Liver (tissue), 9 donors: ENCODE measurements around the gene PRSS56. TPM values are rescaled to one million over a fixed set of nuclear protein-coding genes. Genes with fewer than 3 reads are reported as not detected.

Experiments
- DNase-seq: peaks from one replicate; pipeline ENCODE4 v3.0.0-alpha.2; 2017; ENCODE audit warnings: low spot score
- H3K27ac ChIP-seq, 2 donors: one replicate each; pipeline ENCODE4 v1.7.0; 2013; ENCODE audit warnings: inconsistent platforms in 2 of 2, low read length in 2 of 2, control low read depth in 1 of 2, low read depth in 1 of 2, mild to moderate bottlenecking in 1 of 2
- H3K27me3 ChIP-seq, 4 donors: one replicate each; pipeline versions ENCODE4 v1.6.1 to v1.7.0; 2013; ENCODE audit warnings: low read length in 3 of 4, inconsistent platforms in 1 of 4, mild to moderate bottlenecking in 1 of 4, moderate library complexity in 1 of 4; ENCODE audit not compliant: control insufficient read depth in 4 of 4, insufficient read depth in 4 of 4
- H3K36me3 ChIP-seq, 4 donors: one replicate each; pipeline versions ENCODE4 v1.6.1 to v1.7.0; 2013; ENCODE audit warnings: low read length in 3 of 4, mild to moderate bottlenecking in 3 of 4, low read depth in 1 of 4, moderate library complexity in 1 of 4; ENCODE audit not compliant: control insufficient read depth in 4 of 4, insufficient read depth in 3 of 4
- H3K4me1 ChIP-seq, 4 donors: one replicate each; pipeline versions ENCODE4 v1.6.1 to v1.7.0; 2013; ENCODE audit warnings: low read length in 3 of 4, mild to moderate bottlenecking in 3 of 4, moderate library complexity in 1 of 4; ENCODE audit not compliant: control insufficient read depth in 4 of 4, insufficient read depth in 4 of 4
- H3K4me3 ChIP-seq, 3 donors: one replicate each; pipeline versions ENCODE4 v1.6.1 to v1.7.0; 2013; ENCODE audit warnings: low read length in 3 of 3, control low read depth in 1 of 3, low read depth in 1 of 3, mild to moderate bottlenecking in 1 of 3
- H3K9ac ChIP-seq, 2 donors: one replicate each; pipeline ENCODE4 v1.7.0; 2013; ENCODE audit warnings: low read length in 2 of 2, mild to moderate bottlenecking in 2 of 2, moderate library complexity in 2 of 2, control low read depth in 1 of 2, low read depth in 1 of 2
- H3K9me3 ChIP-seq, 4 donors: one replicate each; pipeline versions ENCODE4 v1.6.1 to v1.7.0; 2013; ENCODE audit warnings: low read length in 3 of 4; ENCODE audit not compliant: control insufficient read depth in 4 of 4
- ATF3 ChIP-seq: IDR thresholded peaks from 2 replicates; pipeline ENCODE4 v1.6.1; 2016; ENCODE audit warnings: antibody characterized with exemption
- EGR1 ChIP-seq, 2 donors: IDR thresholded peaks; 2 replicates each; pipeline ENCODE4 v1.6.1; 2016 to 2018; ENCODE audit warnings: antibody characterized with exemption in 2 of 2, low read depth in 2 of 2
- FOXA1 ChIP-seq: IDR thresholded peaks from 2 replicates; pipeline ENCODE4 v1.6.1; 2016; ENCODE audit warnings: antibody characterized with exemption
- FOXA2 ChIP-seq: IDR thresholded peaks from 2 replicates; pipeline ENCODE4 v1.6.1; 2016; ENCODE audit warnings: antibody characterized with exemption
- GABPA ChIP-seq, 2 donors: IDR thresholded peaks in 1 of 2; conservative IDR thresholded peaks in 1 of 2; 2 replicates each; pipeline ENCODE4 v1.6.1; 2016; ENCODE audit warnings: antibody characterized with exemption in 2 of 2, mild to moderate bottlenecking in 1 of 2, moderate library complexity in 1 of 2
- HNF4A ChIP-seq, 2 donors: conservative IDR thresholded peaks; 2 replicates each; pipeline ENCODE4 v1.6.1; 2016; ENCODE audit warnings: antibody characterized with exemption in 2 of 2, mild to moderate bottlenecking in 2 of 2
- HNF4G ChIP-seq: IDR thresholded peaks from 2 replicates; pipeline ENCODE4 v1.6.1; 2016; ENCODE audit warnings: antibody characterized with exemption
- JUND ChIP-seq, 2 donors: IDR thresholded peaks; 2 replicates each; pipeline ENCODE4 v1.6.1; 2016; ENCODE audit warnings: antibody characterized with exemption in 2 of 2
- MAX ChIP-seq: IDR thresholded peaks from 2 replicates; pipeline ENCODE4 v1.6.1; 2016; ENCODE audit warnings: antibody characterized with exemption
- NR2F2 ChIP-seq: IDR thresholded peaks from 2 replicates; pipeline ENCODE4 v1.6.1; 2016; ENCODE audit warnings: antibody characterized with exemption
- RAD21 ChIP-seq, 2 donors: IDR thresholded peaks; 2 replicates each; pipeline ENCODE4 v1.6.1; 2016; ENCODE audit warnings: antibody characterized with exemption in 2 of 2, mild to moderate bottlenecking in 2 of 2
- REST ChIP-seq: IDR thresholded peaks from 2 replicates; pipeline ENCODE4 v1.6.1; 2016; ENCODE audit warnings: antibody characterized with exemption, mild to moderate bottlenecking
- RXRA ChIP-seq, 2 donors: IDR thresholded peaks; 2 replicates each; pipeline ENCODE4 v1.6.1; 2017 to 2018; ENCODE audit warnings: antibody characterized with exemption in 2 of 2, mild to moderate bottlenecking in 1 of 2
- SP1 ChIP-seq: IDR thresholded peaks from 2 replicates; pipeline ENCODE4 v1.6.1; 2018; ENCODE audit warnings: antibody characterized with exemption, mild to moderate bottlenecking
- TAF1 ChIP-seq: conservative IDR thresholded peaks from 2 replicates; pipeline ENCODE4 v1.6.1; 2016; ENCODE audit warnings: antibody characterized with exemption, mild to moderate bottlenecking
- YY1 ChIP-seq: IDR thresholded peaks from 2 replicates; pipeline ENCODE4 v1.6.1; 2016; ENCODE audit warnings: antibody characterized with exemption, mild to moderate bottlenecking
- WGBS: extraction: QIAGEN DNeasy Blood & Tissue Kit; methylation state at CpG from one replicate; pipeline ENCODE4 v1.1.7; 2013; 5-methylcytosine and 5-hydroxymethylcytosine counted together
- polyA plus RNA-seq, 2 donors: library from polyadenylated mRNA; stranded (reverse) in 1 of 2; unstranded in 1 of 2; fragments of 200-250 nt in 1 of 2; fragments of >200 nt in 1 of 2; fragmentation: Nextera tagmentation in 1 of 2; extraction: Ambion mirVana in 1 of 2; gene quantifications; one replicate each; pipeline versions ENCODE4 v1.2.1 to v1.2.3, GENCODE V29; 2013 to 2015
- total RNA-seq, 2 donors: library from RNA; depleted of rRNA; stranded (reverse); fragments of >200 nt; gene quantifications; one replicate each; pipeline ENCODE4 v1.2.3, GENCODE V29; 2014
- TF ChIP-seq, protein P1 (sequence below): fragments of 150-350 bp; IDR thresholded peaks from 2 replicates; pipeline ENCODE4 v1.5.1; 2017; ENCODE audit warnings: improper control_type of control experiment, low read depth, low read length; ENCODE audit not compliant: missing input control
- TF ChIP-seq, protein P2 (sequence below): IDR thresholded peaks from 2 replicates; pipeline ENCODE4 v1.6.1; 2016; ENCODE audit warnings: antibody characterized with exemption
- donor health status: healthy.
- donor health status: healthy.
- donor health status: healthy.
- donor health status: healthy.
- donor health status: healthy.

Gene PRSS56
- total and polyA plus RNA-seq, 4 donors: 0.02 TPM; not detected in 3

GRCh38 chr2:232515639-232516038 is 4.5 kb upstream of the PRSS56 start:
- H3K27ac ChIP-seq: no peak overlapping the region
- H3K4me3 ChIP-seq: no peak overlapping the region
- 93% methylated on average over 7 of the region's 7 CpGs for WGBS
- no peaks in the 10 kb centered on the region for H3K27me3 ChIP-seq
- no peaks in the 10 kb centered on the region for H3K9me3 ChIP-seq
- no peak overlapping the region for H3K9ac ChIP-seq
- H3K36me3 ChIP-seq: no peaks in the 10 kb centered on the region
- H3K4me1 ChIP-seq: no peaks in the 10 kb centered on the region
- DNase-seq: no peak
- TF ChIP-seq HNF4A (conservative IDR thresholded peaks at IDR 0.05): no peak
- TF ChIP-seq JUND (IDR thresholded peaks at IDR 0.05): no peak
- no peak for TF ChIP-seq TAF1
- TF ChIP-seq FOXA2: no peak
- TF ChIP-seq GABPA (IDR thresholded peaks at IDR 0.05 in 1 of 2, conservative IDR thresholded peaks at IDR 0.05 in 1 of 2): no peak

- H3K36me3 ChIP-seq: no peaks in the 10 kb centered on the region
- TF ChIP-seq ATF3 (no peak), RXRA (IDR thresholded peaks at IDR 0.05) (no peak), TAF1 (no peak), YY1 (no peak), JUND (IDR thresholded peaks at IDR 0.05) (no peak), SP1 (no peak), REST (no peak), HNF4A (conservative IDR thresholded peaks at IDR 0.05) (no peak), FOXA1 (no peak), GABPA (IDR thresholded peaks at IDR 0.05 in 1 of 2, conservative IDR thresholded peaks at IDR 0.05 in 1 of 2) (no peak), RAD21 (IDR thresholded peaks at IDR 0.05) (no peak), NR2F2 (no peak), HNF4G (no peak), MAX (no peak), EGR1 (IDR thresholded peaks at IDR 0.05; ENCODE audit: low read depth in 2 of 2) (no peak), FOXA2 (no peak)
- TF ChIP-seq, protein P1, sequence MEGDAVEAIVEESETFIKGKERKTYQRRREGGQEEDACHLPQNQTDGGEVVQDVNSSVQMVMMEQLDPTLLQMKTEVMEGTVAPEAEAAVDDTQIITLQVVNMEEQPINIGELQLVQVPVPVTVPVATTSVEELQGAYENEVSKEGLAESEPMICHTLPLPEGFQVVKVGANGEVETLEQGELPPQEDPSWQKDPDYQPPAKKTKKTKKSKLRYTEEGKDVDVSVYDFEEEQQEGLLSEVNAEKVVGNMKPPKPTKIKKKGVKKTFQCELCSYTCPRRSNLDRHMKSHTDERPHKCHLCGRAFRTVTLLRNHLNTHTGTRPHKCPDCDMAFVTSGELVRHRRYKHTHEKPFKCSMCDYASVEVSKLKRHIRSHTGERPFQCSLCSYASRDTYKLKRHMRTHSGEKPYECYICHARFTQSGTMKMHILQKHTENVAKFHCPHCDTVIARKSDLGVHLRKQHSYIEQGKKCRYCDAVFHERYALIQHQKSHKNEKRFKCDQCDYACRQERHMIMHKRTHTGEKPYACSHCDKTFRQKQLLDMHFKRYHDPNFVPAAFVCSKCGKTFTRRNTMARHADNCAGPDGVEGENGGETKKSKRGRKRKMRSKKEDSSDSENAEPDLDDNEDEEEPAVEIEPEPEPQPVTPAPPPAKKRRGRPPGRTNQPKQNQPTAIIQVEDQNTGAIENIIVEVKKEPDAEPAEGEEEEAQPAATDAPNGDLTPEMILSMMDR: no peak
- TF ChIP-seq, protein P2, sequence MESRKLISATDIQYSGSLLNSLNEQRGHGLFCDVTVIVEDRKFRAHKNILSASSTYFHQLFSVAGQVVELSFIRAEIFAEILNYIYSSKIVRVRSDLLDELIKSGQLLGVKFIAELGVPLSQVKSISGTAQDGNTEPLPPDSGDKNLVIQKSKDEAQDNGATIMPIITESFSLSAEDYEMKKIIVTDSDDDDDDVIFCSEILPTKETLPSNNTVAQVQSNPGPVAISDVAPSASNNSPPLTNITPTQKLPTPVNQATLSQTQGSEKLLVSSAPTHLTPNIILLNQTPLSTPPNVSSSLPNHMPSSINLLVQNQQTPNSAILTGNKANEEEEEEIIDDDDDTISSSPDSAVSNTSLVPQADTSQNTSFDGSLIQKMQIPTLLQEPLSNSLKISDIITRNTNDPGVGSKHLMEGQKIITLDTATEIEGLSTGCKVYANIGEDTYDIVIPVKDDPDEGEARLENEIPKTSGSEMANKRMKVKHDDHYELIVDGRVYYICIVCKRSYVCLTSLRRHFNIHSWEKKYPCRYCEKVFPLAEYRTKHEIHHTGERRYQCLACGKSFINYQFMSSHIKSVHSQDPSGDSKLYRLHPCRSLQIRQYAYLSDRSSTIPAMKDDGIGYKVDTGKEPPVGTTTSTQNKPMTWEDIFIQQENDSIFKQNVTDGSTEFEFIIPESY: no peak
- WGBS: 84% methylated on average over 3 of the region's 3 CpGs
- H3K9ac ChIP-seq: no peak overlapping the region
- H3K27me3 ChIP-seq: no peaks in the 10 kb centered on the region
- no peak overlapping the region for H3K4me3 ChIP-seq
- no peaks in the 10 kb centered on the region for H3K4me1 ChIP-seq
- no peak overlapping the region for H3K27ac ChIP-seq
- no peak for DNase-seq
- H3K9me3 ChIP-seq: no peaks in the 10 kb centered on the region
Measured at GRCh38 chr2:232516551-232516950, 3.6 kb upstream of the PRSS56 start.
